Endothelial cell (in vitro differentiated cells): ENCODE data around the gene TFEB. TPM values are rescaled to one million over a fixed set of nuclear protein-coding genes. Genes with fewer than 3 reads are reported as not detected.

ENCODE experiments used
- DNase-seq: peaks from one replicate; pipeline ENCODE4 v3.0.0; 2021; ENCODE audit warnings: low spot score
- H3K27ac Mint-ChIP-seq: one replicate; pipeline ENCODE4 v1.8.0; 2021; ENCODE audit warnings: mixed read lengths, inconsistent platforms; ENCODE audit not compliant: unreplicated experiment
- H3K27me3 Mint-ChIP-seq: one replicate; pipeline ENCODE4 v1.8.0; 2021; ENCODE audit warnings: mild to moderate bottlenecking, moderate library complexity, mixed read lengths, inconsistent platforms; ENCODE audit not compliant: unreplicated experiment
- H3K36me3 Mint-ChIP-seq: one replicate; pipeline ENCODE4 v1.8.0; 2021; ENCODE audit warnings: mild to moderate bottlenecking, low read depth, mixed read lengths, inconsistent platforms; ENCODE audit not compliant: unreplicated experiment
- H3K4me1 Mint-ChIP-seq: one replicate; pipeline ENCODE4 v1.8.0; 2021; ENCODE audit warnings: mild to moderate bottlenecking, mixed read lengths, inconsistent platforms; ENCODE audit not compliant: unreplicated experiment
- H3K4me3 Mint-ChIP-seq: one replicate; pipeline ENCODE4 v1.8.0; 2021; ENCODE audit warnings: mild to moderate bottlenecking, mixed read lengths, inconsistent platforms; ENCODE audit not compliant: unreplicated experiment
- H3K9me3 Mint-ChIP-seq: one replicate; pipeline ENCODE4 v1.8.0; 2021; ENCODE audit warnings: mixed read lengths, inconsistent platforms; ENCODE audit not compliant: unreplicated experiment
- CTCF ChIP-seq: fragments of 200-600 bp; sonication (generic); IDR thresholded peaks from one replicate; pipeline ENCODE4 v1.5.0; 2021; ENCODE audit warnings: antibody characterized with exemption; ENCODE audit not compliant: unreplicated experiment
- total RNA-seq: library from RNA; stranded (reverse); fragmentation: NEBNext Ultra II Directional; extraction: Animal tissue kit (Norgen Biotek cat#: 25700); gene quantifications from one replicate; pipeline ENCODE4 v1.2.1, GENCODE V29; 2021; ENCODE audit not compliant: unreplicated experiment

The TFEB gene
- total RNA-seq, 1 donor from 2014 or later = 10.4 TPM

DNA sequence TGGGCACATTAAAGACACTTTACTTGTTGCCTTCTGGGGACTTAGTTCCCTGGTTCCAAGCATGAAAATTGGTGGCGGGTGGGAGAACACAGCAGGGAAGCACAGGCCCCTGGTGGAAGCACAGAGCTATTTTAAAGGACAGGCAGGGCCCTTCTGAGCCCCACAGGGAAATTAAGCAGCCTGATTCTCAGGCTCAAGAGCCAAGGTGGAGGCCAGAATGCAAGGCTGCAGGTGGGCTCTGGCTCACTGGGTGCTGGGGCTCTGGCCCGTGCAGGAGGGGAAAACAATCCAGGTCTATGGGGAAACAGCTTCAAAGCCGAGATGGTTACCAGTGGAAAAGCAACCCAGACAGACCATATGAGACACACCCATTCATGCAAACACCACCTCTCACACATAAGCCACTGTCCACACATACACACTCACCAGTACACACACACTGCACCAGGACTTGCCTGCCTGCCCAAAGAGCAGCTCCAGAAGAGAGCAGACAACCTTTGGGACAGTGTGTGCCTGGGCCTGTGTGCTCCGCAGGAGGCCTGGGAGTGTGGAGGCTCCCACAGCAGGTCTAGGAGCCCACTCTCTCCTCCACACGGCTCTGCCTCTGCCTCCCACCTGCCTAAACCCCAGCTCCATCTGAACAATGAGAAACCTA is 30.6 kb downstream of the TFEB start:
- DNase-seq = no peak
- TF ChIP-seq CTCF = no peak
- H3K4me3 Mint-ChIP-seq = no peak overlapping the region
- peaks cover 16% of the 10 kb centered on the region for H3K27me3 Mint-ChIP-seq
- H3K4me1 Mint-ChIP-seq = peaks cover 41% of the 10 kb centered on the region
- H3K9me3 Mint-ChIP-seq = no peaks in the 10 kb centered on the region
- H3K36me3 Mint-ChIP-seq = peaks cover 4% of the 10 kb centered on the region
- H3K27ac Mint-ChIP-seq = no peak overlapping the region

GRCh38 chr6:41704028-41704427 is 31.4 kb downstream of the TFEB start:
- Mint-ChIP-seq H3K4me3 (no peak overlapping the region), H3K9me3 (no peaks in the 10 kb centered on the region), H3K27me3 (peaks cover 16% of the 10 kb centered on the region), H3K27ac (no peak overlapping the region), H3K4me1 (peaks cover 46% of the 10 kb centered on the region), H3K36me3 (peaks cover 4% of the 10 kb centered on the region)
- no peak for DNase-seq
- TF ChIP-seq CTCF = no peak

DNA sequence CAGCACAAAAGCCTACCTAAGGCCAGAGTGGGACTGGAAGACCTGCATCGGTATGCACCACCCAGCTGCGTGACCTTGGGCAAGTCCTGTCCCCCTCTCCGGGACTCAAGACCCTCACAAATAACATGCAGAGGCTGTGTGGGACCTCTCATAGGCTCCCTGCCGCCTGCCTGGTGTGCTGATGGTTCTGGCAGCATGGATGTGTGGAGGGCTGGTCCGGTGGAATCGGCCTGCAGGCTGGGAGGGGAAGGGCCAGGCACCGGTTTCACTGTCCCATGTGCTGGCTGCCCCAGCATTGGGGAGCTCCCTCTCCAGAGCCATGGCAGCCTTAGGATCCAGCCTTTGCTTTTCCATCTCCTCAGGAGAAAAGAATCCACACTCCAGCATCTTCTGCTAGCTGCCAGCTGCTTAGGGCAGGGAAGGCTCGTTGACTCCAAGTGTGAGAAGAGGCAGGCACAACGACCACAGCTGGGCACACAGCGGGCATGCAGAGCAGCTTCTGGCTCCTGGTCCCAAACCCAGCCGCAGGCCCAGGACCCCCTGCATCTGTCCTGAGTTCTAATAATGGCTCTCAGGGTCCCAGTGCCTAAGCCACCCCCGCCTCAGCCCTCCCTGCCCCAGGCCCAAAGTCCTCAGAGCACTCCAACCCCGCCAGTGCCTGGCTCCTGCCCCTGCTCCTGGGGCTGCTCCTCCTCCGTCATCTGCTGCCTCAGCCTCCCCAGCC is 32.5 kb downstream of the TFEB start:
- peaks cover 49% of the 10 kb centered on the region for H3K4me1 Mint-ChIP-seq

DNA sequence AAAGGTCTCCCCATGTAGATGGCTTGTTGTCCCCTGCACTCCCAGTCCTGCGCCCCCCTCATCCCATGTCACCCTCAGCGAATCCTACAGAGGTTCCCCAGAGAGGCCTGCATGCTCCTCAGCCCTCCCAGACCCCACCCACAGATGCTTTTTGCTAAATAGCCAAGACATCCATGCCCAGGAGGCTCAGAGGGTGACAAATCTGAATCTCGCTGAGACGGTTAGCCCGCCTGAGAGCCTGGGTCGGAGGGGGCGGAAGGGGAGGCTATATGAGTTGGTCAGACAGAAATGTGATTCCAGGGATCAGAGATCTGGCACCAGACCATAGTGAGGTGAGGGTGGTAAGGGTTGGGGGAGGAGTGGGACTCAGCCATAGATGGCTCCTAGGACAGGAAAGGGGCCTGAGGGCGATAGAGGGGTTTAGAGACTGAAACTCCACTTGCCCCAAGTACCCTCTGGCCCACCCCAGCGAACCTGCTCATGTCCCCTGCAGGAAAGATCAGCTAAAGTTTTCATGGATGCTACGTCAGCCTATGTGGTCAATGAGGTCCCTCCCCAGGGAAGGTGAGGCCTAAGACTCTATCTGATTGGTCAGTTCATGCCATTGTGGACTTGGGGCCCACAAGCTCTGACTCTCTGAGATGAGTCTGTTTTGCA is 33.2 kb downstream of the TFEB start:
- Mint-ChIP-seq H3K27ac (no peak overlapping the region), H3K36me3 (peaks cover 4% of the 10 kb centered on the region), H3K9me3 (no peaks in the 10 kb centered on the region), H3K27me3 (peaks cover 15% of the 10 kb centered on the region), H3K4me3 (no peak overlapping the region), H3K4me1 (peaks cover 45% of the 10 kb centered on the region)
- no peak for TF ChIP-seq CTCF
- DNase-seq = no peak

More for the DNA sequence above, 32.5 kb downstream of the TFEB start:
- Mint-ChIP-seq H3K27me3 (peaks cover 15% of the 10 kb centered on the region), H3K4me3 (no peak overlapping the region), H3K36me3 (peaks cover 4% of the 10 kb centered on the region), H3K27ac (no peak overlapping the region), H3K9me3 (no peaks in the 10 kb centered on the region)
- no peak for DNase-seq
- TF ChIP-seq CTCF = no peak
